ENCODE data around the gene ABCA7.

Gene ABCA7

DNA sequence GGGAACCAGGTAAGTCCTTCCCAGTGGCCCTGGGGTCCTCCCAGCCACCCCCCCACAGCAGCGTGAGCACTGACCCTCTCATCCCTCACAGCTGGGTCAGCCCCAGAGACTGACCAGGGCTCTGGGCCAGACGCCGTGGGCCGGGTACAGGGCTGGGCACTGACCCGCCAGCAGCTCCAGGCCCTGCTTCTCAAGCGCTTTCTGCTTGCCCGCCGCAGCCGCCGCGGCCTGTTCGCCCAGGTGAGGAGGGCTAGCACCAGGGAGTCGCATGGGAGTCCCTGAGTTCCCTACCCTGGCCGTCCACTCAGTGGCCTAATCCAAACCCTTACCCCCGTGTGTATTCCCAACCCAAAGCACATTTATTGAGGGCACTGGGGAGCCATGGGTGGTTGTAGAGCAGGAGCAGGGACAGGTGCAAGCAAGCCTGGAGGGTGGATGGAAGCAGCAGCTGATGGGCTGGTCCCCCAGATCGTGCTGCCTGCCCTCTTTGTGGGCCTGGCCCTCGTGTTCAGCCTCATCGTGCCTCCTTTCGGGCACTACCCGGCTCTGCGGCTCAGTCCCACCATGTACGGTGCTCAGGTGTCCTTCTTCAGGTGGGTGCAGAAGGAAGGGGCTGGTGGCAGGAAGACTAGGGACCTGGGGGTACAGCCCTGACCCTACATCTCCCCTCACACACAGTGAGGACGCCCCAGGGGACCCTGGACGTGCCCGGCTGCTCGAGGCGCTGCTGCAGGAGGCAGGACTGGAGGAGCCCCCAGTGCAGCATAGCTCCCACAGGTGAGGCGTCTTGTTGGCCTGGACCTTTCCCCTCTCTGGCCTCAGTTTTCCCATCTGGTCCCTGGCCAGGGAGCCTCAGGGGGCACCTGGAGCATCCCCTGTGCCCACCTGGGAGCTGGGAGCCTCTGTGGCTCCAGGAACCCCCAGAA is 14.5 kb downstream of the ABCA7 start:
- H3K4me3 ChIP-seq (ENCODE audit: control insufficient read depth, low read depth, low read length), result no peak overlapping the region
- DNase-seq (ENCODE audit: low read depth), result no peak
- TF ChIP-seq, protein P1, sequence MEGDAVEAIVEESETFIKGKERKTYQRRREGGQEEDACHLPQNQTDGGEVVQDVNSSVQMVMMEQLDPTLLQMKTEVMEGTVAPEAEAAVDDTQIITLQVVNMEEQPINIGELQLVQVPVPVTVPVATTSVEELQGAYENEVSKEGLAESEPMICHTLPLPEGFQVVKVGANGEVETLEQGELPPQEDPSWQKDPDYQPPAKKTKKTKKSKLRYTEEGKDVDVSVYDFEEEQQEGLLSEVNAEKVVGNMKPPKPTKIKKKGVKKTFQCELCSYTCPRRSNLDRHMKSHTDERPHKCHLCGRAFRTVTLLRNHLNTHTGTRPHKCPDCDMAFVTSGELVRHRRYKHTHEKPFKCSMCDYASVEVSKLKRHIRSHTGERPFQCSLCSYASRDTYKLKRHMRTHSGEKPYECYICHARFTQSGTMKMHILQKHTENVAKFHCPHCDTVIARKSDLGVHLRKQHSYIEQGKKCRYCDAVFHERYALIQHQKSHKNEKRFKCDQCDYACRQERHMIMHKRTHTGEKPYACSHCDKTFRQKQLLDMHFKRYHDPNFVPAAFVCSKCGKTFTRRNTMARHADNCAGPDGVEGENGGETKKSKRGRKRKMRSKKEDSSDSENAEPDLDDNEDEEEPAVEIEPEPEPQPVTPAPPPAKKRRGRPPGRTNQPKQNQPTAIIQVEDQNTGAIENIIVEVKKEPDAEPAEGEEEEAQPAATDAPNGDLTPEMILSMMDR (IDR thresholded peaks at IDR 0.05; ENCODE audit: control insufficient read depth, insufficient read depth, low read depth, low read length, missing control alignments), result no peak

DNA sequence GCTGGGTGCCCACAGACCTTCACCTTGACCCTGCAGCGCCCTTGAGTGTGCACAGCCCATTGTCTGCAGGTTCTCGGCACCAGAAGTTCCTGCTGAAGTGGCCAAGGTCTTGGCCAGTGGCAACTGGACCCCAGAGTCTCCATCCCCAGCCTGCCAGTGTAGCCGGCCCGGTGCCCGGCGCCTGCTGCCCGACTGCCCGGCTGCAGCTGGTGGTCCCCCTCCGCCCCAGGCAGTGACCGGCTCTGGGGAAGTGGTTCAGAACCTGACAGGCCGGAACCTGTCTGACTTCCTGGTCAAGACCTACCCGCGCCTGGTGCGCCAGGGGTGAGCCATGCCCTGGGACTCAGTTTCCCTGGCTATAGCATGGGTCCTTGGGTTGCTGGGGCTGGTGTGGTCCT is 15.1 kb downstream of the ABCA7 start:
- H3K4me3 ChIP-seq (ENCODE audit: control insufficient read depth, low read depth, low read length), result no peak overlapping the region
- no peak for DNase-seq (ENCODE audit: low read depth)
- TF ChIP-seq, protein P1 (IDR thresholded peaks at IDR 0.05; ENCODE audit: control insufficient read depth, insufficient read depth, low read depth, low read length, missing control alignments), result no peak

DNA sequence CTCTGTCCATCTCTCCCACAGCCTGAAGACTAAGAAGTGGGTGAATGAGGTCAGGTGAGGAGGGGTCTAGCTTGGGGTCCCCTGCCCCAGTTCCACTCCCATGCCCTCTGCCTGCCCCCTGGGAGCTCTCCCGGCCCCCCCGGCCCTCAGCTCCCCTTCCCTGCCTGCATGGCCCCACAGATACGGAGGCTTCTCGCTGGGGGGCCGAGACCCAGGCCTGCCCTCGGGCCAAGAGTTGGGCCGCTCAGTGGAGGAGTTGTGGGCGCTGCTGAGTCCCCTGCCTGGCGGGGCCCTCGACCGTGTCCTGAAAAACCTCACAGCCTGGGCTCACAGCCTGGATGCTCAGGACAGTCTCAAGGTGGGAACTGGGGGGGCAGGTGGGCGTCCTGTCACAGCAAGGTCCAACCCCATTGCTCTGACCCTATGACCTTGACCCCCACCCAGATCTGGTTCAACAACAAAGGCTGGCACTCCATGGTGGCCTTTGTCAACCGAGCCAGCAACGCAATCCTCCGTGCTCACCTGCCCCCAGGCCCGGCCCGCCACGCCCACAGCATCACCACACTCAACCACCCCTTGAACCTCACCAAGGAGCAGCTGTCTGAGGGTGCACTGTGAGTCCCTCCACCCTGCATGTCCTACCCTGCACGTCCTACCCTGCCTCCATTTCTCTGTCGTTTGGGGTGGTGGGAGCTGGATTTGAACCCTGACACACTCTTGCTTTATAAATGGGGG is 16.1 kb downstream of the ABCA7 start:
- TF ChIP-seq, protein P1 (IDR thresholded peaks at IDR 0.05; ENCODE audit: control insufficient read depth, insufficient read depth, low read depth, low read length, missing control alignments), result no peak
- no peak overlapping the region for H3K4me3 ChIP-seq (ENCODE audit: control insufficient read depth, low read depth, low read length)
- no peak for DNase-seq (ENCODE audit: low read depth)

DNA sequence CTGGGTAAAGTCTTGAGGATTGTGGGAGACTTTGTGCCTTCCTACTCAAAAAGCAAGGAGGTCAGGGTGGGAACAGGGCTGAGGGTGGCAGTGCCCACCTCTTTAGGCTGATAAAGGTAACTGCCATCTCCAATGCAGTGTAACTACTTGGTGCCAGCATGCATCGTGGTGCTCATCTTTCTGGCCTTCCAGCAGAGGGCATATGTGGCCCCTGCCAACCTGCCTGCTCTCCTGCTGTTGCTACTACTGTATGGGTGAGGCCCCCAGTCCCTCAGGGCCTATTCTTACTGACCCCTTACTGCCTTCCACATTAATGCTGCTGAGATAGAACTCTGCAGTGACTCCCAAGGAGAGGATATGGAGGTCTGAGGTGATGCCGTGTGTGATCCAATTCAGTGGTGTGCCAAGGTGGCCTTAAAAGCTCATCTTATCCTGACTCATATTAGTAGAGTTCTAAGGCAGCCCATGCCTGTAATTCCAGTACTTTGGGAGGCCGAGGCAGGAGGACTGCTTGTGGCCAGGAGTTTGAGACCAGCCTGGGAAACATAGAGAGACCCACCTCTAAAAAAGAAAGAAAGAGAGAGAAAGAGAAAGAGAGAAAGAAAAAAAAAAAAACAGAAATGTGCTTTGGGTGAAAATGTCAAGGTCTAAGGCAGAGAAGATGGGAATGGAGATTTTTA is 17.4 kb downstream of the ABCA7 start:
- TF ChIP-seq, protein P1 (IDR thresholded peaks at IDR 0.05; ENCODE audit: control insufficient read depth, insufficient read depth, low read depth, low read length, missing control alignments), result no peak
- DNase-seq (ENCODE audit: low read depth), result no peak
- no peak overlapping the region for H3K4me3 ChIP-seq (ENCODE audit: control insufficient read depth, low read depth, low read length)

DNA sequence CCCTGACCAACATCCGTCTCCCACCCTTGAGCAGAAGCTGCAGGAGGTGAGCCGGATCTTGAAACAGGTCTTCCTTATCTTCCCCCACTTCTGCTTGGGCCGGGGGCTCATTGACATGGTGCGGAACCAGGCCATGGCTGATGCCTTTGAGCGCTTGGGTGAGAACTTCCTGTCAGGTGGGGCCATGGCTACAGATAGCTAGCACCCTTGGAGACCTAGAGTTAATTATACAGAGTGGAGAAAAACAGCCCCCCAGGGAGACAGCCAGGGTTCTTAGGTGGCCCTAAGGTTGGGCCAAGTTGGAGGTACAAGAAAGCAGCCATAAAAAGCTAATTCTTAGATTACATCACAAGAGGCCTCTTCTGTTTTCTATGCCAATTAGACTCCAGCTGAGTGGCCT is 18.2 kb downstream of the ABCA7 start:
- H3K4me3 ChIP-seq (ENCODE audit: control insufficient read depth, low read depth, low read length), result no peak overlapping the region
- TF ChIP-seq, protein P1 (IDR thresholded peaks at IDR 0.05; ENCODE audit: control insufficient read depth, insufficient read depth, low read depth, low read length, missing control alignments), result no peak
- DNase-seq (ENCODE audit: low read depth), result no peak

DNA sequence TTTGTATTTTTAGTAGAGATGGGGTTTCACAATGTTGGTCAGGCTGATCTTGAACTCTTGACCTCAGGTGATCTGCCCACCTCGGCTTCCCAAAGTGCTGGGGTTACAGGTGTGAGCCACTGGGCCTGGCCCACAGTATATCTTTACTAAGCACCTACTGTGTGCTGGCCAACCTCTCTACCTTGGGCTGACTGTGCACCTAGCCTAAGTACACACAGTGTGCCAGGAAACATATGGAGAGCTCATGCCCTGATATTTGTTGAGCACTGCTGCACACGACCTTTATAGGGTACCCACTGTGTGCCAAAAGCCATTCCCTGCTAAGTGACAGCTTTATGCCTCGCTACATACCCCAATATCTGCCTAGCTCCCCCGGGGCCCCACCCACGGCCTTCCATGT is 20.8 kb downstream of the ABCA7 start:
- TF ChIP-seq, protein P1 (IDR thresholded peaks at IDR 0.05; ENCODE audit: control insufficient read depth, insufficient read depth, low read depth, low read length, missing control alignments), result no peak
- no peak overlapping the region for H3K4me3 ChIP-seq (ENCODE audit: control insufficient read depth, low read depth, low read length)
- DNase-seq (ENCODE audit: low read depth), result no peak
